Measurements from ENCODE around the gene PRKCE.

The PRKCE gene

GRCh38 chr2:46174345-46175170, 523.1 kb downstream of the PRKCE start:
- no peak overlapping the region for H3K4me3 Mint-ChIP-seq
- no peaks in the 10 kb centered on the region for H3K36me3 Mint-ChIP-seq (ENCODE audit: low read depth)
- no peak overlapping the region for H3K27ac Mint-ChIP-seq
- intact Hi-C loops (cut with micrococcal nuclease), result no loop called here
- no peaks in the 10 kb centered on the region for H3K9me3 Mint-ChIP-seq
- no peaks in the 10 kb centered on the region for H3K27me3 Mint-ChIP-seq
- no peaks in the 10 kb centered on the region for H3K4me1 Mint-ChIP-seq (ENCODE audit: low read depth)

- no peaks in the 10 kb centered on the region for H3K4me1 Mint-ChIP-seq (ENCODE audit: low read depth)
Observed at GRCh38 chr2:46175419-46175818, 523.9 kb downstream of the PRKCE start.

GRCh38 chr2:46177461-46178089, 526.1 kb downstream of the PRKCE start:
- H3K27ac Mint-ChIP-seq, result no peak overlapping the region
- no peaks in the 10 kb centered on the region for H3K36me3 Mint-ChIP-seq (ENCODE audit: low read depth)
- intact Hi-C loops (cut with micrococcal nuclease), result no loop called here
- no peaks in the 10 kb centered on the region for H3K9me3 Mint-ChIP-seq
- no peaks in the 10 kb centered on the region for H3K4me1 Mint-ChIP-seq (ENCODE audit: low read depth)
- no peak overlapping the region for H3K4me3 Mint-ChIP-seq
- no peaks in the 10 kb centered on the region for H3K27me3 Mint-ChIP-seq

More at GRCh38 chr2:46175419-46175818, 523.9 kb downstream of the PRKCE start:
- H3K27ac Mint-ChIP-seq, result no peak overlapping the region
- H3K27me3 Mint-ChIP-seq, result no peaks in the 10 kb centered on the region
- H3K36me3 Mint-ChIP-seq (ENCODE audit: low read depth), result no peaks in the 10 kb centered on the region
- intact Hi-C loops (cut with micrococcal nuclease), result no loop called here
- no peaks in the 10 kb centered on the region for H3K9me3 Mint-ChIP-seq
- no peak overlapping the region for H3K4me3 Mint-ChIP-seq

GRCh38 chr2:46179037-46179621, 527.7 kb downstream of the PRKCE start:
- intact Hi-C loops (cut with micrococcal nuclease), result no loop called here
- Mint-ChIP-seq H3K9me3 (no peaks in the 10 kb centered on the region), H3K4me3 (no peak overlapping the region), H3K36me3 (ENCODE audit: low read depth) (no peaks in the 10 kb centered on the region), H3K4me1 (ENCODE audit: low read depth) (no peaks in the 10 kb centered on the region), H3K27ac (no peak overlapping the region), H3K27me3 (no peaks in the 10 kb centered on the region)

- H3K36me3 Mint-ChIP-seq (ENCODE audit: low read depth), result no peaks in the 10 kb centered on the region
- no peaks in the 10 kb centered on the region for H3K4me1 Mint-ChIP-seq (ENCODE audit: low read depth)
- H3K4me3 Mint-ChIP-seq, result no peak overlapping the region
- intact Hi-C loops (cut with micrococcal nuclease), result no loop called here
- no peaks in the 10 kb centered on the region for H3K9me3 Mint-ChIP-seq
- H3K27me3 Mint-ChIP-seq, result no peaks in the 10 kb centered on the region
- H3K27ac Mint-ChIP-seq, result no peak overlapping the region
Observed at GRCh38 chr2:46180189-46180588, 528.7 kb downstream of the PRKCE start.

GRCh38 chr2:46181306-46181705, 529.8 kb downstream of the PRKCE start:
- no peak overlapping the region for H3K4me3 Mint-ChIP-seq
- no peaks in the 10 kb centered on the region for H3K9me3 Mint-ChIP-seq
- intact Hi-C loops (cut with micrococcal nuclease), result no loop called here
- H3K27me3 Mint-ChIP-seq, result no peaks in the 10 kb centered on the region
- no peaks in the 10 kb centered on the region for H3K4me1 Mint-ChIP-seq (ENCODE audit: low read depth)
- H3K27ac Mint-ChIP-seq, result no peak overlapping the region
- H3K36me3 Mint-ChIP-seq (ENCODE audit: low read depth), result no peaks in the 10 kb centered on the region

DNA sequence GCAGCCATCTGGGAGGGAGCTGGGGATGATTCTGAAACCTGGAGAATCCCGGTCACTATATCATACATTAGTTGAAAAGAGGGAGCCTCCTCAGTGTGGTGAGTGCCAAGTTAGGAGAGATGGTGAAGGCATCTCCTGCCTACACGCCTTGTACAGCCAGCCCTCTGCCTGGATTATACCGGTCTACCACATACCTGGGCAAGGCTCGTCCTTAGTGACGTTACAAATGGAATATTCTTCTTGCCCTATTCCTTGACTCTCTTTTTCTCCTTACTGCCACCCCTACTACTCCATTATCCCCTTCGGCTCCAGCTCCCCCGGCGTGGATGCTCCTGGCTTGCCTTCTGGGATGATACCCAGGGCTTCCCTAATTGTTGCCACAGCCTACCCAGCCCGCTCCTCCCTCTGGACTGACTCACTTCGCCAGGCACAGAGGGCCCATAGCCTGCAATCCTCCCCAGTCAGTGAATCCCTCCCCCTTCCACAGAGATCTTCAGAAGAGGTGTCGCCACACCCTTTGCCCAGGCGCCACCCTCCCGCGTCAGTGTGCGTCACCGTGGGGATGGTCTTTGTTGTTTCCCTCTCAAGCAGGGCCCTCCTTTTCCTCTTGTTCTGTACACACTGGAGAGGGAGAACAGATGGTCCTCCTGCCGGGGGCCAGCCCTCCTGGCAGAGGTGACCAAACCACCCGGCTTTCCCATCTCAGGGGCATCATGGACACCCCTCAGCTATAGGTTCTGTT, 530.5 kb downstream of the PRKCE start:
- Mint-ChIP-seq H3K4me1 (ENCODE audit: low read depth) (peaks cover 2% of the 10 kb centered on the region), H3K27me3 (no peaks in the 10 kb centered on the region), H3K36me3 (ENCODE audit: low read depth) (no peaks in the 10 kb centered on the region), H3K4me3 (no peak overlapping the region), H3K27ac (no peak overlapping the region), H3K9me3 (no peaks in the 10 kb centered on the region)
- intact Hi-C loops (cut with micrococcal nuclease), result no loop called here

DNA sequence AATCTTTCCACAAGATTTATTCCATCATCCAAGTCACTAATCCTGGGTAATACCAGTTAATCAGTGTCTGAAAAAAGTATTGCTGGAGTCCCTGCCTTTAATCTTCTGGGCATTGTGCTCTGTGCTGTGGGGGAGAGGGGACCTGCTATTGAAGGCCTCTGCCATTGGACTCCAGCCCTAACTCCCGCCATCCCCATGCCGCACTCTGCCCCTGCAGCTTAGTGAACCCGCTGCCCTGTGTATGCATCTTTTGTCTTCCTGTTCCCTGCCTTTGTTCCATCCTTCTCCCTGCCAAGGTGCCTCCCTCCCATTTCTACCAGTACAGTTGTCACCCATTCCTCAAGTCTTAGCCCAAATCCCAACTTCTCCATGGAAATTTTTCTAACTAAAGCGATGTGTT, 532.0 kb downstream of the PRKCE start:
- no peaks in the 10 kb centered on the region for H3K9me3 Mint-ChIP-seq
- H3K27ac Mint-ChIP-seq, result no peak overlapping the region
- peaks cover 9% of the 10 kb centered on the region for H3K4me1 Mint-ChIP-seq (ENCODE audit: low read depth)
- H3K4me3 Mint-ChIP-seq, result no peak overlapping the region
- H3K27me3 Mint-ChIP-seq, result no peaks in the 10 kb centered on the region
- H3K36me3 Mint-ChIP-seq (ENCODE audit: low read depth), result no peaks in the 10 kb centered on the region
- intact Hi-C loops (cut with micrococcal nuclease), result no loop called here

DNA sequence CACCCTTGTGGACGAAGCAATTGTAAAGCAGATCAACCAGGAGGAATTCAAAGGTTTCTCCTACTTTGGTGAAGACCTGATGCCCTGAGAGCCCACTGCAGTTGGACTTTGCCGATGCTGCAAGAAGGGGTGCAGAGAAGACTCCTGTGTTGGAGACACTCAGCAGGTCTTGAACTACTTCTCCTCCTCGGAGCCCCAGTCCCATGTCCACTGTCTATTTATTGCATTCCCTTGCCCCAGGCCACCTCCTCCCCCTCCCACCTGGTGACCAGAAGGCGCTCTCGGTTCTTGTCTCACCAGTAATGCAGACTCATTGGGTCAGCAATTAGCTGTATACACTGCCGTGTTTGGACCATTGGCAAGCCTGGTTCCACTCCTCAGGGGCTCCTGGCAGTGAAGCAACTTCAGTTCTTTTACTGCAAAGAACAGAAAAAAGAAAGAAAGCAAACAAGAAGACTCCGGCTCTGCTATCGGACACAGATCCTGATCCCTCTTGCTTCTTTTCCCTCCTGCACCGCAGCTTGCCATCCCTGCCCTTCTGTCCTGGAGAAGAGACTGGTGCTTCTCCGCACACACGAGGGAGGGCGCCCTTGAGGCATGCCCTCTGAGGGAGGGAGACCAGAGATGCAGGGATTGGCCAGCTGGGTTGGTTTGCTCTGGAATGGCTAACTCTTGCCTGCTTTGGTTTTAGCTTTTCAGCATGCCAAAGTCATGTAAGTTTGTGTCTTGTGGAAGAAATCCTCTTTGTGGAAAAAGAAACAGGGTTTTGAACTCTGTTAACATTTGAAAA, 533.5 kb downstream of the PRKCE start:
- Mint-ChIP-seq H3K4me1 (ENCODE audit: low read depth) (peaks cover 11% of the 10 kb centered on the region), H3K27ac (no peak overlapping the region), H3K36me3 (ENCODE audit: low read depth) (no peaks in the 10 kb centered on the region), H3K4me3 (no peak overlapping the region), H3K9me3 (no peaks in the 10 kb centered on the region), H3K27me3 (no peaks in the 10 kb centered on the region)
- intact Hi-C loops (cut with micrococcal nuclease), result no loop called here

DNA sequence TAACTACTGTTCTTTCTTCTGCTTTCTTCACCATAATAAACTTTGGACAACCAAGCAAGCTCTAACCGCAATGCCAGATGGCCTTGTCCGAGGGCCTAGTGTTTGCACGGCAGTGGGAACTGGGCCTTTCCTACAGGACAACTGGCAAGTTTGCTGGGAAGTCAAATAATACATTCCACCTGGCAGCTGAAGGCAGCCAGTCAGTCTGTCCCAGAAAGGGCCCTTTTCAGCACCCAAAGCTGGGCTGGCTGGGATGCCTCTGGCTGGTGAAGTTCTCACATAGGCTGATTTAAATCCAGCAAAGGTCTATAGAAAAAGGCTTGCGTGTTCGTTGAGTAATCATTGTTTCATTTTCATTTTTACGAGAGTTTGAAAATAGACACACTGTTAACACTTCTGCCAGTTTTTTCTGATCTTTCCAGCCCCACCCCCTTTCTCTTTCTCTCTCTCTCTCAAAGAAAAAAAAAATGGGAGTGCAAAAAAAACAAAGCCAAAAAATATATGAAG, 535.7 kb downstream of the PRKCE start:
- Mint-ChIP-seq H3K4me3 (peak overlapping the region; percentile 44), H3K9me3 (no peaks in the 10 kb centered on the region), H3K27ac (peak overlapping the region; percentile 74), H3K36me3 (ENCODE audit: low read depth) (no peaks in the 10 kb centered on the region), H3K27me3 (no peaks in the 10 kb centered on the region), H3K4me1 (ENCODE audit: low read depth) (peaks cover 11% of the 10 kb centered on the region)
- intact Hi-C loops (cut with micrococcal nuclease), result no loop called here

GRCh38 chr2:46188041-46188716, 536.7 kb downstream of the PRKCE start:
- Mint-ChIP-seq H3K27ac (no peak overlapping the region), H3K4me1 (ENCODE audit: low read depth) (peaks cover 11% of the 10 kb centered on the region), H3K27me3 (peaks cover 2% of the 10 kb centered on the region), H3K36me3 (ENCODE audit: low read depth) (no peaks in the 10 kb centered on the region), H3K9me3 (no peaks in the 10 kb centered on the region), H3K4me3 (no peak overlapping the region)
- intact Hi-C loops (cut with micrococcal nuclease), result no loop called here

DNA sequence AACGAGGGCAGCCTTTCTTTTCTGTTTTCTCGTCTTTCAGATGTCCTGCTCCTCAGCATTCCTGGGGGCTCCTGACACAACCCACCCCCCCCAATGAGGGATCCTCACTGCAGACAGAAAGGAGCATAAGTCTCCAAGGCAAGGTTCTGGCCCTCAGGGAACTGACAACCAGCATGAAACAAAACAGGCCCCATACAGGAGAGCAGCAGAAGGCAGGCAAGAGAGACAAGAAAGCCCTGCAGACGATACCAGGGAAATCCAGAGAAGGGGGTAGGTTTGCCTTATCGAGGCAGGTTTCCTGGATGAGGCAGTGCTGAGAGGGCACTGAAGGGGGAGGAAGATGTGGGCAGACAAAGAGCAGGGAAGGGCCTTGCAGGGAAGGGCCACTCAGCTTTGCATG, 541.9 kb downstream of the PRKCE start:
- Mint-ChIP-seq H3K36me3 (ENCODE audit: low read depth) (no peaks in the 10 kb centered on the region), H3K27ac (no peak overlapping the region)

DNA sequence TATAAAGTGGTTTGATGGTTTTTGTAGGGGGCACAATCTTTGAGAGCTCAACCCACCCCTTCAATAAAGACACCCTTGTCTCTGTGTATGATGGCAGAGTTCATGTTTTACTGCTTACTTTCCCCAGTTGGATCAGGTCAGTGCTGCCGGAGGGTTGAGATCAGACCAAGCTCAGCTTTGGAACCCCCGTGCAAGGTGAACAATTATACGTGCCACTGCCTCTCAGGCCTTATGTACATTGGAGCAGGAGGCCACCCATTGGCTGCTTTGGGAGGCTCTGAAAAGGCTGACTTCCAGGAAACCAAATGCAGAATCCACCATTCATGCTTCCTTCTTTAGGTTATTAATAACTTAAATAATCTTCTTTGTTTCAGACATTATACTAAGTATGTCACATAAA, 542.4 kb downstream of the PRKCE start:
- Mint-ChIP-seq H3K9me3 (no peaks in the 10 kb centered on the region), H3K27me3 (peaks cover 9% of the 10 kb centered on the region), H3K27ac (no peak overlapping the region), H3K4me1 (ENCODE audit: low read depth) (peaks cover 7% of the 10 kb centered on the region), H3K4me3 (no peak overlapping the region), H3K36me3 (ENCODE audit: low read depth) (no peaks in the 10 kb centered on the region)
- intact Hi-C loops (cut with micrococcal nuclease), result no loop called here

More for the DNA sequence above, 541.9 kb downstream of the PRKCE start:
- H3K4me1 Mint-ChIP-seq (ENCODE audit: low read depth), result peaks cover 10% of the 10 kb centered on the region
- no peaks in the 10 kb centered on the region for H3K9me3 Mint-ChIP-seq
- H3K27me3 Mint-ChIP-seq, result peaks cover 9% of the 10 kb centered on the region
- H3K4me3 Mint-ChIP-seq, result no peak overlapping the region
- intact Hi-C loops (cut with micrococcal nuclease), result no loop called here
